SK-N-SH (cell line): ENCODE measurements around the gene SULF2.

Experiments
- CTCF ChIP-seq: fragments of 200-600 bp; sonication (generic); IDR thresholded peaks from 2 replicates; pipeline ENCODE4 v1.6.1; 2017; ENCODE audit warnings: antibody characterized with exemption, mild to moderate bottlenecking, moderate library complexity
- EZH2phosphoT487 ChIP-seq: fragments of 200-600 bp; sonication (generic); IDR thresholded peaks from 2 replicates; pipeline ENCODE4 v1.6.1; 2017; ENCODE audit warnings: low read depth, mixed run types, mild to moderate bottlenecking, antibody characterized with exemption, moderate library complexity, borderline replicate concordance
- FOSL2 ChIP-seq: IDR thresholded peaks from 2 replicates; pipeline ENCODE4 v1.4.0; 2012; ENCODE audit warnings: low read depth, mild to moderate bottlenecking, moderate library complexity, borderline replicate concordance
- JUND ChIP-seq: IDR thresholded peaks from 2 replicates; pipeline ENCODE4 v1.4.0; 2012
- MAX ChIP-seq: IDR thresholded peaks from 2 replicates; pipeline ENCODE4 v1.4.0; 2012; ENCODE audit warnings: low read depth
- RAD21 ChIP-seq: IDR thresholded peaks from 2 replicates; pipeline ENCODE4 v1.6.1; 2012; ENCODE audit warnings: mild to moderate bottlenecking, low read length
- RCOR1 ChIP-seq: fragments of 150-350 bp; IDR thresholded peaks from 2 replicates; pipeline ENCODE4 v1.6.1; 2017; ENCODE audit warnings: antibody characterized with exemption, low read length
- REST ChIP-seq: IDR thresholded peaks from 2 replicates; pipeline ENCODE4 v1.6.1; 2012; ENCODE audit warnings: mild to moderate bottlenecking, low read depth, low read length, moderate library complexity
- RFX5 ChIP-seq: IDR thresholded peaks from 2 replicates; pipeline ENCODE4 v1.6.1; 2012; ENCODE audit warnings: mild to moderate bottlenecking, improper control_type of control experiment, low read length
- USF1 ChIP-seq: IDR thresholded peaks from 2 replicates; pipeline ENCODE4 v1.4.0; 2012; ENCODE audit warnings: low read depth, borderline replicate concordance

GRCh38 chr20:47611785-47612184, 173.5 kb downstream of the SULF2 start:
- TF ChIP-seq RFX5: no peak
- TF ChIP-seq RCOR1: no peak
- TF ChIP-seq CTCF: no peak
- no peak for TF ChIP-seq EZH2phosphoT487
- no peak for TF ChIP-seq RAD21
- TF ChIP-seq MAX: no peak
- no peak for TF ChIP-seq FOSL2
- no peak for TF ChIP-seq USF1
- no peak for TF ChIP-seq JUND
- no peak for TF ChIP-seq REST
